NCI-H524 treated with DMSO at 0.1 percent for 48 hours (cell line): Measurements from ENCODE around the gene MBP.
A peak's percentile ranks its signal among the peaks of the same experiment; 100 is the strongest.

Experiments
- DNase-seq: peaks from one replicate; lab custom pipeline; 2025; lab: John Stamatoyannopoulos, UW

The MBP gene

DNA sequence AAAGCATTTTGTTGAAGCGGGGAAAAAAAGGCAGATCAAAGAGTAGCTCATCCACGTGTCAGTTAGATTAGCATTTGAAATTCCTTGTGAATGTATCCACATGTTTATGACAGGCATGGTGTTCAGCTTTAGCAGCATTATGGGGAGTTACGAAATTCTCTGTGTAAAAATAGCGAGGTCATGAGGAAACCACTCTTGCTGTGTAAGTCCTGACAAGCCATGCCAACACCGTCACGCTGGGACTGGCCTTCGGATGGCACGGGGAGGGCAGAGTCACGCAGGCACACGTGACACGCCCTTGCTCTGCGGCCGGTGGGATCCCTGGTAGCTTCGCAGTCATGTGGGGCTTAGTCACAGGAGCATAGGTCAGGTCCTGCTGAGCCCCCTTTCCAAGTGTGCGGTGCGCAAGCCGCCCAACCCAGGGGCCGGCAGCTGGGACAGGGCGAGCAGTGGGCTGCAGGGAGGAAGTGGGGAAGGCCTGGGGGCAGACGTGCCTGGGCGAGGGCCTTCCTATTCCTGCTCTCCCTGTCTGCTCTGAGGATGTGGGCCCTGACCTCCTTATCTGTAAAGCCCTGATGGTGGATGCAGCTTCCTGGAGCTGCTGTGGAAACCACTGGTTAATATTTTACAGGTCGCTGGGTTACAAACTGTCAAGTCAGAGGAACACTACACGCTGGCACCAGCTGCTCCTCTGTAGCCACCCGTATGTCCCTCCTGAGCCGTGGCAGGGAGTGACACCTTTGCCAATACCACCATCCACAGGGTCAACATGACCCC, 18.0 kb downstream of the MBP start:
- DNase-seq, result no peak

DNA sequence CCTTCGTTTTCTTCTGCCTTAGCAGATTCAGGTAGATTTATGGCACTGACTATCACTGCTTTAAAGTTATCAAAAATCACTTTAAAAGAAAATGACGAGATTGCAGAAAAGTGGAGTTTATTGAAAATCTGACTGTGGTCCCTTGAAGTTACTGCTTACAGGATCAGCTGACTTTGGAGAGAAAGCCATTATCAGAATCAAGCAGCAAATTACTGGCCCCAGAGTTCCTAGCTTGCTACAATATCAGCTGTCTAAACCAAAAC, 18.5 kb downstream of the MBP start:
- DNase-seq, result no peak

DNA sequence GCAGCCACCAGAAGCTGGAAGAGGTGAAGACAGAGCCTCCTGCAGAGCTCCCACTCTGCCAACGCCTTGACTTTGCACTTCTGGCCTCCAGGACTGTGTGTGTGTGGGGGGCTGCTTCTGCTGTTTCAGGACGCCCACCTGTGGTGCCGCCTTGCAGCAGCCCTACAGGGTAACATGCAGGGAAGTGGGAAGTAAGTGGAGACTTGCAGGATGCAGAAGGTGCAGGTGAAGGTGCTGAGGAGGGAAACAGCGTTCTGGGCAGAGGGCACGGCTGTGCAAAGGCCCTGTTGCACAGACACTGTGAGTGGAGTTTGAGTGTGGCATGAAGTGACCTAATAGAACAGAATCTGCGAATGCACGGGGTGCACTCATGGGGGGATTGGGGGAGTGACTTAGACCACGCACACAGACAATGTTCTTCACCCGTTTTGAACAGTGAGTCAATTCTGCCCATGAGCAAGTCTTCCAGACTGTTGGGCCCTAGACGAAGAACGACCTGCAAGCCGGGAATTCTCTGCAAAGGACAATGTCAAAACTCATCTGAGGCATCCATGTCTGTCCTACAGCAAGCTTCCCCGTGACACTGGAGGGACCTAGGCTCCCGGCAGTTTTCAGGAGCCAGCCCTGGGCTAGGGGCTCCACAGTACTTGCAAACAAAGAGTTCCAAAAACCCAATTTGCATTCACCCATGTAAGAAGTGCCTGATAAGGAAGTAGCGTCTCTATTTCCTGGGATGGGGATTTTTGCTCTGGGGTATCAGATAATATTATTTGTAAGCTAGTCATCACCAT, 19.0 kb downstream of the MBP start:
- no peak for DNase-seq

DNA sequence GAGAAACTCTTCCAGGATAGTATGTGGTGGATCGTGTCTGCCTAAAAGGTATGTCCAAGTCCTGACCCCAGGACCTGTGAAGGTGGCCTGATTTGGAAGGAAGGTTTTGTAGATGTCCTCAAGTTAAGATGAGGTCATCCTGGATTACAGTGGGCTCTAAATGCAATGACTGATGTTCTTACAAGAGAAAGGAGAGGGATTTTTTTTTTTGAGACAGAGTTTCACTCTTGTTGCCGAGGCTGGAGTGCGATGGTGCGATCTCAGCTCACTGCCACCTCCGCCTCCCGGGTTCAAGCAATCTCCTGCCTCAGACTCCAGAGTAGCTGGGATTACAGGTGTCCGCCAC, 19.9 kb downstream of the MBP start:
- DNase-seq, result no peak

DNA sequence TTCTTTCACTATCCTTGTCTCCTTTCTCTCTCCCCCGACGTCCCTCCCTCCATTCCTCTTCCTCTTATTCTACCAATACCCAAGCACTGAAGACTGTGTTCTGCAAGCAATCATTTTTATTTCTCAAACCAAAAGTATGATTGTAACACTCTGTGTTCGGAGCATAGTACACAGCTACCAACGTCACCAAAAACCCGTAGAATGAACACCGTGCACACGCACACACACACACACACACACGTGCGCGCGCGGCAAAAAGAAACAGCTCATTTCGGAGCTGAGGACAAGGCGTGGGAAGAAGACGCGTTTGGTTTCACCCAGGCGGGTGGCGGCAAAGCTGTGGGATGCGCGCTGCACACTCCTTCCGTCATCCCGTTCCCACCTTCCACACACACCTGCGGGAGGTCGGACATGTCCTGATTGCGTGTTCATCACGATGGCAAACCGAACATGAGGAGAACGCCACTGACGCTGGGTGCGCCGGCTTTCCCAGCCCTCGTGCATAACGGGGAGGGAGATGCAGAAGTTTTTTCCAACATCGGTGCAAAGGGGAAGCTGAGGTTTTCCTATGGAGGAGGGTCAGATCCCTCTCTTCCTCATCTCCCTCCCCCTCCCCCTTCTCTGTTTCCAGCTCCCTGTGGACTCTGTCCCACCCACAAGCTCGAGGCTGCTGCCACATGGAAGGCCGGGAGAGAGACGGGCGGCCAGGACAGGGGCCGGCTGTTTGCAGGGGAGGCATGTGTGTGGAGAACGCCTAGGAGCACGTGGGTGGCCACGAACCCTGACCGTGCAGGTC, 20.4 kb downstream of the MBP start:
- DNase-seq, result no peak

DNA sequence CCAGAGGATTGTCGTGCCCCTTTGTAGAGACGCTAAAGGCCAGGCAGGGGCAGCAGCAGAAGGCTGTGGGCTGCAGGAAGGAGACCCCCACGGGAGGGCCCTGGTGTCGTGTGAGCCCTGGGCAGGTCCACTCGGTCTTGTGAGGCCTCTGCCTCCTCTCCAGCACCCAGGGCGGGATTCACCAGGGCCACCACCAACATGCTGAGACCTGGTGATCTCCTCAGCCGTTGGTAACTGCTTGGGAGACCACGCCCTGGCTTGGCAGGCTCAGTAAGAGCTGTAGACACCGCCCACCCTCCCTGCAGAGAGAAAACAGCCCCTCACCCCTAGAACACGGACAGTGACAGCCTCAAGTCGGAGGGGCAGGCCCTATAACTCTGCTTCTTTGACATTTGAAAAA, 21.1 kb downstream of the MBP start:
- no peak for DNase-seq

DNA sequence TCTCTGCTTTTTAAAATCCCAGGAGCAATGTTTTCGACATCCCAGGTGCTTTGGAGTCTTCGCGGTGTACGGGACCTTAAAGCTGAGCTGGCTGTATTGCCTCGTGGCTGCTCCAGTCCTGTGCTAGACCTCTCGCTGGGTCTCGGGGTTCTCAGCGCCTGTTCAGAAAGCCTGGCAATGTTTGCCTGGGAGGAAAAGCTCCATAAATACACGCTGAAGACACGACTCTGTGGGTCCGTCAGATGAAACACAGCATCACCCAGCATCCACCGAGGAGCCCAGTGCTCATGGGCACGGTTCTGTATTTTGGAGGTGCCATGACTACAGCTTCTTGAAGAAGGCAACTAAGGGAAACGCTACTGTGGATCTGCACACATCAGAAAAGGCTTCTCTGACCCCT, 21.6 kb downstream of the MBP start:
- no peak for DNase-seq

DNA sequence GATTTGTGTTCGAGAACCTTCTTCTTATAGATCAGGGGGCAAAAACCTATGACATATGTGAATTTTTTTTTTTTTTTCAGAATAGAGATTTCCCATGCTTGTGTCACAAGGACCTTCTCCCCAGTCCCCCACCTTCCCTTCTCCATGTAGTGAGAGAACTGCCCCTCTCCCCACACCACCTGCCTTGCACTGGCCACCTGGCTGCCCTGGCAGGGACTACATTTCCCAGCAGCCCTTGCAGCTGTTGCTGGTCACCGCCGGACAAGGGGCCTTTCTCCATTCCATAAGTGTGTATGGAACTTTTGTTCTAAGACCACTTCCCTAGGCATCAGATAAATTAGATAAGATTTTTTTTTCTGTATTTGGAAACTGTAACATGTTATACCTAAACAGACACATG, 22.2 kb downstream of the MBP start:
- no peak for DNase-seq

DNA sequence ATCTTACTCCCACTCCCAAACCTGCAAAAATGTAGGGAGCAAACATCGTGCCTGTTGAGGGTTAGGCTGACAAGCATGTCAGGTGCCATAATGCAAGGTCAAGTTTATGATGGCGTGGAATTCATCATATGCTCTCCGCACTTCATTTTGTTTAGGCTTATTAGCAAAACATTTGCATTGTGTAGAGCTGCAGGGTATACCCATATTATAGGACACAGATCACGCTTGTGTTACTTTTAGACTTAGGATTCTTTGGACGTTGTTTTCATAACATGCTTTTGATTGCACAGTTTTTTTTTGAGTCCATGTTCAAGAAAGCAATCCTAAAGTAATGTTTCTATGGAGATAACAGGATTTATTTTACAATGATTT, 22.9 kb downstream of the MBP start:
- no peak for DNase-seq

DNA sequence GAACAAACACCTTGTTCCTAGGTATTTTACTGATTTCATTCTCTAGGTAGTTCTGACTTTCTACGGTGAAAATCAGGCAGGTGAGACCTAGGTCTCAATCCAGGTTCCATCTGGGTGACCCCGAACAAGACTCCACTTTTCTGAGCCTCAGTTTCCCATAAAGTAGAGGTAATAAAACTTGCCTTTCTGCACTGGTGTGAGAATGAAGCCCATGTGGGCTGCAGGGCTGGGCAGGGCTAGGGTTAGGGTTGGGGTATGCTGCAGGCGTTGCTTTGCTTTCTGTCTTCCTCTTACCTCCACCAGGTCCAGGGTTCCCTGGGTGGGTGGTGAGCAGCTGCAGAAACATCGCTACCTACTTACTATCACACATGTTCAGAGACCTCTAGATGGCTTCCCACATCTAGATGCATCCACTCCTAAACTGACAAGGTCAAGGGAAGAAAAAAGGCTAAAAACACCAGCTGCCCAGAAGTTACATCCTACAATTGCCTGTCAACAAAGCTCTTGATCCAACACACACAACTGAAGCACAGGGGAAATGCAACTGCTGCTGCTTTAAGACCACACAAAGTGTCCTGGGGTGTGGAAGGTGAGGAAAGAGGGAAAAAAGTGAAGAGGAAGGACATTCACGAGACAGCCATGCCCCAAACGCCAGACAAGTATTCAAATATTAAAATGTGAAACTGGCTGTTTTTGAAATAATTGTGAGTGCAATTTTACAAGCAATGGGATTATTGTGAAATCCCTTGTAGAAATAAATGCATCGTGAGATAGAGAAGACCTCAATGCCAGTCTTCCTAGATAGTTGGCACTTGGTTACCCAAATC, 23.5 kb downstream of the MBP start:
- no peak for DNase-seq

DNA sequence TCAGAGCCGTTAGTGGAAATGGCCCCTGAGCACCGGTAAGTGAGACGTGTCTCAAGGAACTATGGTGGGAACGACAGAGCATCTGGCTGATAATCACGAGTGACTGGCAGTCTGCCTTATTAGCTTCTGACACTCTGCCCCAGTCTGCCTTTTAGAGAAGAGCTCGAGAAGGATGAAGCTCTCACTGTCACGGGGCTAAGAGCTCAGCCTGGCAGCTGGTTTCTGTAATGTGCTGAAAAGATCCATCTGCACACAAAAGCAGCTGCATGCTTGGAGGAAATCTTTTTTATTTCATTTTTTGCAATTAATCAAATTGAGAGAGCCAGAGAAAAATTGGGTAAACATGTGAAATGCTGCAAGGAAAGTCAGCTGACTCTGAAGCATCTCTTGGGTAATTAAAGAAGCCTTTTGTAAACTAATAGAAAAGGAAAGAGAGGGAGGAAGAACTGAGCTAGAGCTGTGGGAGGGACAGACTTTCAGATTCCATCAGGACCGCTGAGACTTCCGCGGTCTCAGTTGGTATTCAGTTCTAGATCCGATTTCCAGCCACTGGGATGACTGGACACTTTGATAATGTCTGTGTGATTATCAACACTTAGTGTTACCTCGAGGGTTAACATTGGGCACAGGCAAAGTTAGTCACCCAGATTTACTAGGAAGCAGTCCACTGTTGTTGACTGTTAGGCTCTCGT, 24.4 kb downstream of the MBP start:
- peak; percentile 76 for DNase-seq

DNA sequence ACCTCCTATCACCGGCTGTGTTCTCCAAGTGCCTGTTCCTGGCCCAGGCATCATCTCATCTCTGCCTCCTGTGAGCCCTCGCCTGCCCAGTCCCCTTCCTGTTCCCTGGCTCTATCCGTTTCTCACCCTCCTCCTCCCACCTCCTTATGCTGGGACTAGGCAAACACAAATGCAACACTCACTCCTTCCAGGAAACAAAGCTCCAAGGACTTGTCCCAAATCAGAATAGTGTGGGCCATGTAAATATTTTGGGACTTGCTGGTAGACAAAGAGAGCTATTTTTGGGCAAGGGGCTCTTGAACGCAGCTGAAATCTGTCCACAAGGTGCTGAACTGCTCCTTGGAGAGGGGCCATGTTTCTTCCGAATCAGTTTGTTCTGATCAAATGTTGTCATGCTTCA, 25.3 kb downstream of the MBP start:
- no peak for DNase-seq

DNA sequence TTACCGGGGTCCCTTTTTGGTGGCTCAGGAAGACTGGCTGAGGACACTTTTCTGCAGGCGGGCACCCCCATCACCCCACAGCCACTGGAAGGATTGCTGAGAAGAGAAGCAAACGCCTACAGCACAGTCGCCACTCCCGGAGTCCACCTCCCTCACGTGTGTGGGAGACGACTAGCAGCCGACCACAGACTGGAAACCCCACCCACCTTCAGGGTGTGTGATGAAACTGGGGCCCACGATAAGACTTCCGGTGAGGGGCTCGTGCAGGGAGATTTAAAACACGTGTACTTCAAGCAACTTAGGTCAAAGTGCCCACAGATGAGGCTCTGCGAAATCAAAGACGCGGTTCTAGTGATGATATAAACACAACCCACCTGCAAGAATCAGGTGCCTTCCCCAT, 26.3 kb downstream of the MBP start:
- DNase-seq, result no peak

DNA sequence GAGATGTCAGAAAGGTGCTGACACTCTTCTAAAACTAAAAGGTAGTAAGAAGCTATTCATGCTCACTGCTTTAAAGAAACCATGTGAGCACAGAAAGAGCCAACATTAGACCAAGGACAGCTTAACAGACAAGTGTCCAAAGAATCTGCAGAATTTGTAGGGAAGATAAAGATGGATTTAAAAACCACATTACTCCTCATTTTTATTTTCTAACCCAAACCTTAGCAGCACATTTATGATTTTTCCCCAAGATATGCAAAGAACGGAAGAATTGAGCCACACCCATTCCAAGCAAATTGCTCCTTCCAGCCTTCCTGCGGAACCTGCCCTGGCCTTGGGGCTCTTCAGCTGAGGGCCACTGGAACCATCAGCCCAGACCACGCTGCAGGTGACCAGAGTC, 26.9 kb downstream of the MBP start:
- DNase-seq, result no peak

DNA sequence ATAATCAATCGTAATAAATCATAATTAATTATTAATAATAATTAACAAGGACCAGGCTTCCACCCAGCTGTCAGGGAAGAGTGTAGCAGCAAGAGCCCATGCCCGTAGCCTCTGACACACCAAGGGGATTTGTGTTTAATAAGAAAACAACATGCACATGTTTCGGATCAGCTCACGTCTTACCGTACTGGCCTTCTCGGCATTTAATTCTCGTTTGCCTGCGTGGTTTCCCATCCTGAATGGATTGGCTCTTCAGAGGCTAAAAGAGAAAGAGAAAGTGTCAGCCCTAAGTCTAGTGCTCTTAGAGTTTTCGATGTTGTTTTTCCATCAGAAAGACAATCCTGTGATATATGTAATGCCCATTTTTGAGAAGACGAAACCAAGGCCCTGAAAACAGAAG, 27.6 kb downstream of the MBP start:
- no peak for DNase-seq

DNA sequence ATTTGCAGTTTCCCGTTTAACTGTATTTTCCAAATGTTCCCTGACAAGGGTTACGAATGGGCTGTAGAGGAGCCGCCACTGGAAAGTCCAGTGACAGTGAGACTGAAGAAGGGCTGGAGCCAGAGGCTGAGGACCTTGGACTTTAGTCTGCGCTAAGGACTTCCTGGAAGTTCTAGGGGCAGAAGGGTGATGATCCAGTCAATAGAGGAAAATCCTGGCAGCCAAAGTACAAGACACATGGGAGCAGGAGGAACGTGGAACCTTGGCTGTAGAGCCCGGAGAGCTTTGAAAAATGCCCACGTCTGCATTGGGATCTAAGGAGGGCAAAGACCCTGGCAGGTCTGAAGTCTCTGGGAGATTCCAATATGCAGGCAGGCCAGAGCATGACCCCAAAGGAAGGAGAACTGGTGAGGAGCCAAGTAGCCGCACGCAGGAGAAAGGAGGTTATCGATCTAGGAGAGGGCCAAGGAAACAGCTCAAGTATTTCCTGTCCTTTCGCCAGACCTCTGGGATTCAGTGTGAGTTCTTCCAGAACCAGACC, 28.5 kb downstream of the MBP start:
- DNase-seq, result no peak

DNA sequence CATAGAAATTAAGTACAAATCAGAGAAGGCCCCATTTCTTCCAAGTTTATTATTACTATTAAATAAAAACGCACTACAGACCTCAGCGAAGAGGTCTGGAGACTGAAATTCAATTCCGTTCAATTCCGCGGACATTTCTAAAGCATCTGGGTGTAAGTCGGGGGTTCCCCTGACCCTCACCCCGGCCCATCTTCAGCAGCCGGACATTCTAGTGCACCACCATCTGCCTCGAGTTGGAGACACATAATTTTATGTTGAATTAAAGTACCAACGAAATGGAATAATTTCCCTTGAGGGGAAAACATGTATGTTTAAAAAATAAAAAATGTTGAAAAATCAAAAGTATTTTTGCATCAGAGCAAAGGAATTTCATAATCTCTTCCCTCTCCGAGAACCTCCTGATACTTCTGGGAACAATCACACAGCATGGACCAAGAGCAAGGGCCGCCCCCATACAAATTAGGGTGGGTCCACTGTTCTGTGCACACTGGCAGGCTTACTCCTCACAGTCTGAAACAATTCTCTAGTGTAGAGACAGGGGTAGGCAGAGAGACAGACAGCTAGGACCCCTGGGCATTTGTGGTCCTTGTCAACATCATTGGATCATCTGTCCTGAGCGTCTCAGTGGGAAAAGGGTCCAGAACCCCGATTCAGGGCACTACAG, 29.3 kb downstream of the MBP start:
- no peak for DNase-seq

DNA sequence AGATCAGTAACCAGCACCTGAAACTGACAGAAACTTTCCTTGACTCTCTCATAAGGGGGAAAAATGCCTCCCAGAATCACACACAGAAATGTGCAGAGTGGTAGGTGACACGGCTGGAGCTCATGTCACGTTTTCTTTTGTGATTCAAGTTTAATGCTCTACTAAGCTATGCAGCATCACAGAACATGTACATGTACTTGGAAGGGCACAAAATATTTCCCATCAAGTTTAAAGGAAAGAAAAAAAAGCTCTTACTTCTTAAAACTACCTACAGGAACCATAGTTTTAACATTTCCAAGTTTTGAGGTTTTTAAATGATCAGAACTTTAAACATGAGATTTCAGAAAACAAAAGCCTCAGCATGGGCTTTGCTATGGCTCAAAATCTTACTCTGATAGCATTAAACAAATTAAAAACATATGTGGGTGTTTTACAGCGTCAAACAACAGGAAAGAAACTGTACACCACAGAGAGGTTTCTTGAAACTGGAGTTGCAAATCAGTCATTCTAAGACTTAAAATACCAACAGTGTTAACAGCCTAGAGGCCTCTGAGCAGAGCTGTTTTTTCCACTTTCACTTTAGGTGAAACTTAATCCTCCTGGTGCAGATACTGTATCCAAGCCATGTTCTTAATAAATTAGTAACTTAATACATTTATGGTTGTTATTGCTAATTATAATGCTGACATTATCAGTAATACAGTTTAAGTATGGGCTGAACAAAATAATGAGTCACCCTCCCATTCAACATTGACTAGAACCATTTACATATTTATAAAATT, 30.1 kb downstream of the MBP start:
- DNase-seq, result no peak

DNA sequence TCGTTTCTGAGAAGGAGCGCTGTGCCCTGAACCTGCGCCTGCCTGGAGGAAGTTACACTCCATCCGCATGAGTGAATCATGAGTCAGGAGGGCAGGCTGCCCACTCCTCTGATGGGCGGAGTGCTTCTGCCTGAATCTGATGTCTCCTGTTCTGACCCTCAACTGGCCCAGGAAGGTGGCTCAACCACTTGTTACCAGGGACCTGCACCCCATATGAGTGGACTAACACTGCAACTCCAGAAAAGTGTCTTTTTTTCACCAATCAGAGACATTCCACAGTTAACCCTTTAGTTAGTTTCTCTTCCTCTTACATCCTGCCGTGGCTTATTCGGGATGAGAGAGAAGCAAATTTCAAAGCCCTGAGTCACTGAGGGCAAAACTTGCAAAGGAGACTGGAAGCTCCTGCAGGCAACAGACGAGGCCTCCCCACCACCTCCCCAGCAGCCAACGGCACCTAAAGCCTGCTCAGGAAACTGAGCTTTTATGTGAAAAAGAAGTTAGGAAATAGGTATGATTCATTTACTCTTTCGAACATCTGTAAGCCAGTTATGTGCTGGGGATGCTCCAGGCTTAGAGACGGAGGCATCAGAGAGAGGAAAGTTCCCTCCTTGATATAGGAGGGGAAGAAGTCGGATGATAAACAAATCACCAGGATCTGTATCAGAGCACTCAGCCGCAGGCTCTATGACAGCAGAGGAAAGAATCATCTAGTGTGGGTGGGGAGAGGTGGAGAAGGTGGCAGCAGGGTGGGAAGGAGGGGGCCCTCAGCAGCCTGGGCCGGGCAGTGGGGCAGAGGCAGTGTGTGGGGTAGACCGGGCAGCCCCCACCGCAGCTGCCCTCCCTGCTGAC, 30.9 kb downstream of the MBP start:
- DNase-seq, result no peak
